GM18868 (cell line): ENCODE results near the gene JUND.

Experiments
- ATAC-seq: cut with Tn5 transposase; IDR thresholded peaks from one replicate; pipeline ENCODE4 v1.9.1; 2021; ENCODE audit warnings: mild to moderate bottlenecking, moderate library complexity; ENCODE audit not compliant: unreplicated experiment

The JUND gene

GRCh38 chr19:18249834-18250233 is 31.6 kb downstream of the JUND start:
- ATAC-seq, result no peak

- no peak for ATAC-seq
Measured at GRCh38 chr19:18245297-18245696, 36.1 kb downstream of the JUND start.

- ATAC-seq, result no peak
Measured at GRCh38 chr19:18239303-18239702, 42.1 kb downstream of the JUND start.

GRCh38 chr19:18234194-18234593 is 47.2 kb downstream of the JUND start:
- ATAC-seq, result no peak

- no peak for ATAC-seq
Measured at GRCh38 chr19:18233224-18233825, 48.1 kb downstream of the JUND start.

GRCh38 chr19:18232540-18233223 is 48.7 kb downstream of the JUND start:
- no peak for ATAC-seq

- ATAC-seq, result no peak
Measured at GRCh38 chr19:18231775-18232174, 49.6 kb downstream of the JUND start.

- no peak for ATAC-seq
Measured at GRCh38 chr19:18230941-18231734, 50.3 kb downstream of the JUND start.

- ATAC-seq, result no peak
Measured at GRCh38 chr19:18229915-18230314, 51.5 kb downstream of the JUND start.
